ENCODE measurements around the gene AUTS2.

Gene AUTS2

DNA sequence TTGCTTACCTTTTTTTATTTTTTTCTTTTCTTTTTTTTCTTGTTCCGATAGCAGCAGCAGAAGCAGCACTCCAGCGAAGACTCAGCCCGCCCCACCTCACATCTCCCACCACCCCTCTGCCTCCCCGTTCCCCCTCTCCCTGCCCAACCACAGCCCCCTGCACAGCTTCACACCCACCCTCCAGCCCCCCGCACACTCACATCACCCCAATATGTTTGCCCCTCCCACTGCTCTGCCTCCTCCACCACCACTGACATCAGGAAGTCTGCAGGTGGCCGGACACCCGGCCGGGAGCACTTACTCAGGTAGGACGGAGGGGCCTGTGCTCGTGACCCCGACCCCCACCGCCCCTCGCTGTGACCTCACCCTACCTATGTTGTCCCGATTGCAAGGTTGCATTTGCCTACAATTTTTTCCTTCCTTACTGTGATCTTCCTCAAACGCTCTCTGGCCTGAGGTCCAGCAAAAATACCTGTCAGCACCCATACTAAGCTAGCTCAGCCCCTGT lies 1166.5 kb downstream of the AUTS2 start:
- Histone ChIP-seq H3K27me3 (ENCODE audit: low read length) (no peaks in the 10 kb centered on the region), H3K36me3 (ENCODE audit: low read length) (no peaks in the 10 kb centered on the region), H4K20me1 (ENCODE audit: low read depth, low read length) (no peaks in the 10 kb centered on the region), H3K9me3 (ENCODE audit: insufficient read depth, low read length) (no peaks in the 10 kb centered on the region), H3K79me2 (ENCODE audit: insufficient read depth, low read length) (no peaks in the 10 kb centered on the region), H2AFZ (ENCODE audit: low read depth, low read length, severe bottlenecking) (no peak overlapping the region), H3K4me3 (ENCODE audit: insufficient read depth, low read length, poor library complexity, severe bottlenecking) (no peak overlapping the region), H3K4me2 (ENCODE audit: low read depth, low read length, poor library complexity, severe bottlenecking) (no peak overlapping the region), H3F3A (ENCODE audit: insufficient read depth) (no peaks in the 10 kb centered on the region), H3K9ac (ENCODE audit: low read length) (no peak overlapping the region), H3K27ac (ENCODE audit: low read depth, low read length) (no peak overlapping the region), H3K9me2 (replicated peaks; ENCODE audit: insufficient read depth, low read length) (no peaks in the 10 kb centered on the region)
- TF ChIP-seq EZH2phosphoT487 (conservative IDR thresholded peaks at IDR 0.05; ENCODE audit: low read length) = no peak
- TF ChIP-seq, protein P1, sequence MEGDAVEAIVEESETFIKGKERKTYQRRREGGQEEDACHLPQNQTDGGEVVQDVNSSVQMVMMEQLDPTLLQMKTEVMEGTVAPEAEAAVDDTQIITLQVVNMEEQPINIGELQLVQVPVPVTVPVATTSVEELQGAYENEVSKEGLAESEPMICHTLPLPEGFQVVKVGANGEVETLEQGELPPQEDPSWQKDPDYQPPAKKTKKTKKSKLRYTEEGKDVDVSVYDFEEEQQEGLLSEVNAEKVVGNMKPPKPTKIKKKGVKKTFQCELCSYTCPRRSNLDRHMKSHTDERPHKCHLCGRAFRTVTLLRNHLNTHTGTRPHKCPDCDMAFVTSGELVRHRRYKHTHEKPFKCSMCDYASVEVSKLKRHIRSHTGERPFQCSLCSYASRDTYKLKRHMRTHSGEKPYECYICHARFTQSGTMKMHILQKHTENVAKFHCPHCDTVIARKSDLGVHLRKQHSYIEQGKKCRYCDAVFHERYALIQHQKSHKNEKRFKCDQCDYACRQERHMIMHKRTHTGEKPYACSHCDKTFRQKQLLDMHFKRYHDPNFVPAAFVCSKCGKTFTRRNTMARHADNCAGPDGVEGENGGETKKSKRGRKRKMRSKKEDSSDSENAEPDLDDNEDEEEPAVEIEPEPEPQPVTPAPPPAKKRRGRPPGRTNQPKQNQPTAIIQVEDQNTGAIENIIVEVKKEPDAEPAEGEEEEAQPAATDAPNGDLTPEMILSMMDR (IDR thresholded peaks at IDR 0.05; ENCODE audit: insufficient read depth, low read length, poor library complexity, severe bottlenecking) = no peak

DNA sequence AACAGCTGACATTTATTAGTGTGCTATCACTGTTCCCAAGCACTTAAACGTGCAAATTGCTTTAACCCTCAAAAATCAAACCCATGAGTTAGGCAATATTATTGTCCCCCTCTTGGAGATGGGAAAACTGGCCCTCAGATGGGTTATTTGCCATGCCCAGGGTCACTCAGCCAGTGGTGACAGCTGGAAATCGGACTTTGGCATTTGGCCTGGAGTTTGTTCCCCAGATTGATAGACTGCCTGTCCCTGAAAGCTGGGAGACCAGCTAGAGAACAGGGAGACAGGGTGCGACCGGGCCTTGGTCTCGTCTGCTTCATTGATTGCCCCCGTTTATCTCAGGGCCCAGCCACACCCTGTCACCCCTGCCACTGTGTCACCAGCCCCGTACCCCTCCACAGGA lies 1167.4 kb downstream of the AUTS2 start:
- H4K20me1 ChIP-seq (ENCODE audit: low read depth, low read length) = no peaks in the 10 kb centered on the region
- no peaks in the 10 kb centered on the region for H3K9me3 ChIP-seq (ENCODE audit: insufficient read depth, low read length)
- no peak overlapping the region for H3K27ac ChIP-seq (ENCODE audit: low read depth, low read length)
- no peaks in the 10 kb centered on the region for H3F3A ChIP-seq (ENCODE audit: insufficient read depth)
- TF ChIP-seq, protein P1 (IDR thresholded peaks at IDR 0.05; ENCODE audit: insufficient read depth, low read length, poor library complexity, severe bottlenecking) = no peak
- TF ChIP-seq EZH2phosphoT487 (conservative IDR thresholded peaks at IDR 0.05; ENCODE audit: low read length) = no peak
- H2AFZ ChIP-seq (ENCODE audit: low read depth, low read length, severe bottlenecking) = no peak overlapping the region
- no peaks in the 10 kb centered on the region for H3K36me3 ChIP-seq (ENCODE audit: low read length)
- no peak overlapping the region for H3K4me3 ChIP-seq (ENCODE audit: insufficient read depth, low read length, poor library complexity, severe bottlenecking)
- no peaks in the 10 kb centered on the region for H3K27me3 ChIP-seq (ENCODE audit: low read length)
- H3K9ac ChIP-seq (ENCODE audit: low read length) = no peak overlapping the region
- no peaks in the 10 kb centered on the region for H3K9me2 ChIP-seq (replicated peaks; ENCODE audit: insufficient read depth, low read length)
- H3K4me2 ChIP-seq (ENCODE audit: low read depth, low read length, poor library complexity, severe bottlenecking) = no peak overlapping the region
- no peaks in the 10 kb centered on the region for H3K79me2 ChIP-seq (ENCODE audit: insufficient read depth, low read length)

DNA sequence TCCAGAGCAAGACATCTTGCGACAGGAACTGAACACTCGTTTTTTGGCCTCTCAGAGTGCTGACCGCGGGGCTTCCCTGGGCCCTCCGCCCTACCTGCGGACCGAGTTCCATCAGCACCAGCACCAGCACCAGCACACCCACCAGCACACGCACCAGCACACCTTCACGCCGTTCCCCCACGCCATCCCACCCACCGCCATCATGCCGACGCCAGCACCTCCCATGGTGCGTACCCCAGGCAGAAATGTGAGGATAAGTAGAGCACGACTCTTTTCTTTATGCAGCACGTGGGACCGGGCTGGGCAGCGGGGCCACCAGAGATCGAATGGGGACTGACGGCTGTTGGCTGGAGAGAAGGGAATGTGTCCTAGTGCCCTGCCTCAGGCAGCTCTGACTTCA lies 1167.8 kb downstream of the AUTS2 start:
- no peaks in the 10 kb centered on the region for H3F3A ChIP-seq (ENCODE audit: insufficient read depth)
- no peaks in the 10 kb centered on the region for H3K9me2 ChIP-seq (replicated peaks; ENCODE audit: insufficient read depth, low read length)
- H3K79me2 ChIP-seq (ENCODE audit: insufficient read depth, low read length) = no peaks in the 10 kb centered on the region
- H2AFZ ChIP-seq (ENCODE audit: low read depth, low read length, severe bottlenecking) = no peak overlapping the region
- no peak overlapping the region for H3K4me3 ChIP-seq (ENCODE audit: insufficient read depth, low read length, poor library complexity, severe bottlenecking)
- H3K27me3 ChIP-seq (ENCODE audit: low read length) = no peaks in the 10 kb centered on the region
- no peak overlapping the region for H3K4me2 ChIP-seq (ENCODE audit: low read depth, low read length, poor library complexity, severe bottlenecking)
- no peaks in the 10 kb centered on the region for H3K36me3 ChIP-seq (ENCODE audit: low read length)
- no peak overlapping the region for H3K27ac ChIP-seq (ENCODE audit: low read depth, low read length)
- no peaks in the 10 kb centered on the region for H4K20me1 ChIP-seq (ENCODE audit: low read depth, low read length)
- no peak overlapping the region for H3K9ac ChIP-seq (ENCODE audit: low read length)
- TF ChIP-seq EZH2phosphoT487 (conservative IDR thresholded peaks at IDR 0.05; ENCODE audit: low read length) = no peak
- H3K9me3 ChIP-seq (ENCODE audit: insufficient read depth, low read length) = no peaks in the 10 kb centered on the region

DNA sequence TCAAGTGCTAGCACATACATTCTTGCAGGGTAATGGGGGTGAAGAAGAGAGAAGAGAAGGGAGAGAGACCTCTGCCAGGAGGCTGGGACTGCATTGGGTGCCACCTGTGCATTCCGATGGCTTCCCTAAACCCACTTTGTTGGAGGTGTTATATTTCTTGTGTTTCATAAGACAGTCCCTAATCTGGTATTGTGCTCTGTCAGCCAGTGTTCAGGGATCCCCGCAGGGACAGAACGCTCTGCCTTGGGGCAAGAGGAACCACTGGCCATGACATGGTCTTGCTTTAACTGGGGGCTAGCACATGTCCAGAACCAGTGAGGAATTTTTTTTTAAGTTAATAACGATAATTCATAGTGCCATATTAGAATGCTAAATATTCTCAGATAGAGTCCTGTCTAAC lies 1168.4 kb downstream of the AUTS2 start:
- Histone ChIP-seq H3K36me3 (ENCODE audit: low read length) (no peaks in the 10 kb centered on the region; the same call in 1 of the 2 replicates), H3K9me2 (replicated peaks; ENCODE audit: insufficient read depth, low read length) (no peaks in the 10 kb centered on the region), H3K9ac (ENCODE audit: low read length) (no peak overlapping the region), H3K27me3 (ENCODE audit: low read length) (no peaks in the 10 kb centered on the region), H2AFZ (ENCODE audit: low read depth, low read length, severe bottlenecking) (no peak overlapping the region), H3K9me3 (ENCODE audit: insufficient read depth, low read length) (no peaks in the 10 kb centered on the region), H4K20me1 (ENCODE audit: low read depth, low read length) (no peaks in the 10 kb centered on the region), H3K27ac (ENCODE audit: low read depth, low read length) (no peak overlapping the region), H3K4me3 (ENCODE audit: insufficient read depth, low read length, poor library complexity, severe bottlenecking) (no peak overlapping the region), H3K4me2 (ENCODE audit: low read depth, low read length, poor library complexity, severe bottlenecking) (no peak overlapping the region), H3K79me2 (ENCODE audit: insufficient read depth, low read length) (no peaks in the 10 kb centered on the region), H3F3A (ENCODE audit: insufficient read depth) (no peaks in the 10 kb centered on the region)
- TF ChIP-seq, protein P1 (IDR thresholded peaks at IDR 0.05; ENCODE audit: insufficient read depth, low read length, poor library complexity, severe bottlenecking) = no peak
- no peak for TF ChIP-seq EZH2phosphoT487 (conservative IDR thresholded peaks at IDR 0.05; ENCODE audit: low read length)

All from SU-DHL-6 (cell line).